Choroid plexus epithelial cell (primary cell): ENCODE measurements around the gene TXNDC11.
A peak's percentile ranks its signal among the peaks of the same experiment; 100 is the strongest.

Experiments used
- DNase-seq: peaks from one replicate; pipeline ENCODE4 v3.0.0-alpha.2; 2010; ENCODE audit warnings: low read depth
- H3K4me3 ChIP-seq: 2 replicates; pipeline ENCODE4 v1.5.1; 2011; ENCODE audit warnings: low read depth, mild to moderate bottlenecking, control low read depth, low read length, moderate library complexity
- TF ChIP-seq, protein P1 (sequence below): conservative IDR thresholded peaks from 2 replicates; pipeline ENCODE4 v1.5.1; 2011; ENCODE audit warnings: low read depth, mild to moderate bottlenecking, control low read depth, inconsistent platforms, low read length, moderate library complexity

TXNDC11 gene

GRCh38 chr16:11708421-11708820 is 34.2 kb downstream of the TXNDC11 start:
- no peak overlapping the region for H3K4me3 ChIP-seq
- TF ChIP-seq, protein P1, sequence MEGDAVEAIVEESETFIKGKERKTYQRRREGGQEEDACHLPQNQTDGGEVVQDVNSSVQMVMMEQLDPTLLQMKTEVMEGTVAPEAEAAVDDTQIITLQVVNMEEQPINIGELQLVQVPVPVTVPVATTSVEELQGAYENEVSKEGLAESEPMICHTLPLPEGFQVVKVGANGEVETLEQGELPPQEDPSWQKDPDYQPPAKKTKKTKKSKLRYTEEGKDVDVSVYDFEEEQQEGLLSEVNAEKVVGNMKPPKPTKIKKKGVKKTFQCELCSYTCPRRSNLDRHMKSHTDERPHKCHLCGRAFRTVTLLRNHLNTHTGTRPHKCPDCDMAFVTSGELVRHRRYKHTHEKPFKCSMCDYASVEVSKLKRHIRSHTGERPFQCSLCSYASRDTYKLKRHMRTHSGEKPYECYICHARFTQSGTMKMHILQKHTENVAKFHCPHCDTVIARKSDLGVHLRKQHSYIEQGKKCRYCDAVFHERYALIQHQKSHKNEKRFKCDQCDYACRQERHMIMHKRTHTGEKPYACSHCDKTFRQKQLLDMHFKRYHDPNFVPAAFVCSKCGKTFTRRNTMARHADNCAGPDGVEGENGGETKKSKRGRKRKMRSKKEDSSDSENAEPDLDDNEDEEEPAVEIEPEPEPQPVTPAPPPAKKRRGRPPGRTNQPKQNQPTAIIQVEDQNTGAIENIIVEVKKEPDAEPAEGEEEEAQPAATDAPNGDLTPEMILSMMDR = no peak
- DNase-seq = peak; percentile 47

DNA sequence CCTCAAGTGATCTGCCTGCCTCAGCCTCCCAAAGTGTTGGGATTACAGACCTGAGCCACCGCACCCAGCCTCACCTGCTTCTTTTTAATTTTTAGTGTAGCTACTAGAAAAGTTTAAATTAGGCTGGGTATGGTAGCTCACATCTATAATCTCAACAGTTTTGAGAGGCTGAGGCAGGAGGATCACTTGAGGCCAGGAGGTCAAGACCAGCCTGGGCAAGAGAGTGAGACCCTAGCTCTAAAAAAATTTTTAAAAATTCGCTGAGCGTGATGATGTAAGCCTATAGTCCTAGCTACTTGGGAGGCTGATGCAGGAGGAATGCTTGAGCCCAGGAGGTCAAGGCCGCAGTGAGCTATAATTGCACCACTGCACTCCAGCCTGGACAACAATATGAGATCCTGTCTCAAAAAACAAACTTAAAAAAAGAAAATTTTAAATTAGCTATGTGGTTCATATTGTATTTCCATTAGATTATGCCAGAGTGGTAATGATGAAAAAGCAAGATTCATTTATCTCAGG is 34.9 kb downstream of the TXNDC11 start:
- no peak overlapping the region for H3K4me3 ChIP-seq
- TF ChIP-seq, protein P1 = no peak
- DNase-seq = no peak

GRCh38 chr16:11706180-11706742 is 36.4 kb downstream of the TXNDC11 start:
- no peak overlapping the region for H3K4me3 ChIP-seq
- DNase-seq = peak; percentile 49
- TF ChIP-seq, protein P1 = no peak

- no peak for DNase-seq
- no peak overlapping the region for H3K4me3 ChIP-seq
- TF ChIP-seq, protein P1 = no peak
Measured at GRCh38 chr16:11705311-11706025, 37.2 kb downstream of the TXNDC11 start.

DNA sequence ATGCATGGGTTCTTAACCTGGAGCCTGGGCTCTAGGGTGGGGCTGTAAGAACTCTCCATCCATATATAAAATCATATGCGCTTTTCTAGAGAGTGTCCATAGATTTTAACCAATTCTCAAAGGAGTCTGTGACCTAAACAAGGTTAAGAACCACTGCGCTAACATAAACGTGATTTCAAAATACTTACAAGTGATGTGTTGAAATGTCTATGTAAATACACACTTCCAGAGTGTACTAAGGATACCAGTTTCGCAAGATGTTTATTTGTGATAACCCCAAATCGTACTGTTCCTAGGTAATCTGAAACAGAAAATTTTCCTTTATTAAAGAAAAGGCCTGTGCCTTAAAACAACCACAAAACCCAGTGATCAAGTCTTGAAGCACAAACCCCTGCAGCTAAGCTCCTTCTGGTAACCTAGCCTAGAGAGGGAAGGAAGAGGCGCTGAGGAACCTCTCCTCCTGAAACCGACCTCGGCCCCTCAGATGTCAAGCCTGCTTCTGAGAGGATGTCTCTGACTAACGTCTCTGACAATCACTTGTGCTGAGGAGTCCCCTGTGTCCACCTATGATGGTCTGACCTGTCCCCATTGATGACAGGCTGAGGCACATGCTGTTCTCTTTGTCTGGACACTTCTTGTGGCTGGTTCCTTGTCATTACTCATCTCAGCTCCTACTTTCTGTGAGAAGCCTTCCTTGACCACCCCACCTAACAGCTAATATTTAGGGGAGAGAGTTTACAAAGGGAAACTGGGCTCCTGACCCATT is 42.2 kb downstream of the TXNDC11 start:
- TF ChIP-seq, protein P1 = no peak
- H3K4me3 ChIP-seq = no peak overlapping the region
- peak; percentile 69 for DNase-seq

GRCh38 chr16:11699234-11699894 is 43.3 kb downstream of the TXNDC11 start:
- H3K4me3 ChIP-seq = no peak overlapping the region
- TF ChIP-seq, protein P1 = no peak
- no peak for DNase-seq
